HepG2 (cell line): ENCODE data around the gene HOXC12. TPM values are rescaled to one million over a fixed set of nuclear protein-coding genes. Genes with fewer than 3 reads are reported as not detected.

ENCODE experiments used
- CCAR2 ChIP-seq: fragments of 200-400 bp; formaldehyde crosslinking; optimal IDR thresholded peaks from 2 replicates; pipeline ENCODE3; 2018; ENCODE audit warnings: low read depth, mild to moderate bottlenecking, low read length, moderate library complexity
- CEBPB ChIP-seq: IDR thresholded peaks from 2 replicates; pipeline ENCODE4 v1.6.1; 2011; ENCODE audit warnings: low read depth, low read length, improper control_type of control experiment, borderline replicate concordance
- HMGA1 ChIP-seq: sonication (generic); formaldehyde crosslinking; conservative IDR thresholded peaks from 2 replicates; pipeline ENCODE4 v1.4.0; 2020; ENCODE audit warnings: missing genetic modification reagents
- MXI1 ChIP-seq: IDR thresholded peaks from 3 replicates; pipeline ENCODE4 v1.6.1; 2012; ENCODE audit warnings: low read depth, low read length, inconsistent platforms, borderline replicate concordance
- PCBP1 ChIP-seq: fragments of 200-400 bp; formaldehyde crosslinking; IDR thresholded peaks from 2 replicates; pipeline ENCODE4 v1.6.1; 2017; ENCODE audit warnings: mild to moderate bottlenecking, low read depth, low read length, borderline replicate concordance
- RFXAP ChIP-seq: sonication (generic); formaldehyde crosslinking; IDR thresholded peaks from 2 replicates; pipeline ENCODE4 v1.4.0; 2020; ENCODE audit warnings: missing genetic modification reagents, borderline replicate concordance
- SETDB1 ChIP-seq: sonication (generic); formaldehyde crosslinking; IDR thresholded peaks from 2 replicates; pipeline ENCODE4 v1.5.1; 2020; ENCODE audit warnings: missing genetic modification reagents, mild to moderate bottlenecking, borderline replicate concordance
- SIX4 ChIP-seq: sonication (generic); formaldehyde crosslinking; IDR thresholded peaks from 2 replicates; pipeline ENCODE4 v1.4.0; 2020; ENCODE audit warnings: missing genetic modification reagents
- TFE3 ChIP-seq: IDR thresholded peaks from 2 replicates; pipeline ENCODE4 v1.6.1; 2016
- ZNF138 ChIP-seq: sonication (generic); formaldehyde crosslinking; IDR thresholded peaks from 2 replicates; pipeline ENCODE4 v1.5.0; 2020; ENCODE audit warnings: mild to moderate bottlenecking, low read depth, missing genetic modification reagents
- ZNF414 ChIP-seq: sonication (generic); formaldehyde crosslinking; IDR thresholded peaks from 2 replicates; pipeline ENCODE4 v1.5.0; 2020; ENCODE audit warnings: missing genetic modification reagents
- ZNF616 ChIP-seq: sonication (generic); formaldehyde crosslinking; IDR thresholded peaks from 2 replicates; pipeline ENCODE4 v1.5.0; 2020; ENCODE audit warnings: low read depth, mild to moderate bottlenecking, missing genetic modification reagents
- polyA plus RNA-seq, 8 experiments: library from polyadenylated mRNA; depleted of rRNA in 3 of 8; stranded (reverse) in 7 of 8; unstranded in 1 of 8; fragments of >200 nt; fragmentation: Illumina TruSeq in 4 of 8; extraction: Trizol in 4 of 8; gene quantifications; 2 replicates each; pipeline versions ENCODE4 v1.2.1 to v1.2.3, GENCODE V29; 2011 to 2016; ENCODE audit warnings: low read depth in 4 of 8, missing spikeins in 1 of 8, mixed read lengths in 1 of 8; ENCODE audit not compliant: insufficient read depth in 1 of 8
- total RNA-seq, 5 experiments: library from RNA; depleted of rRNA; stranded (reverse); fragments of >200 nt; fragmentation: Illumina TruSeq; extraction: Trizol; gene quantifications; 2 replicates each; pipeline ENCODE4 v1.2.3, GENCODE V29; 2016; ENCODE audit warnings: low read depth in 1 of 5
- TF ChIP-seq, protein P1 (sequence below): fragments of 450-650 bp; IDR thresholded peaks from 2 replicates; pipeline ENCODE4 v1.6.1; 2017
- TF ChIP-seq, protein P2 (sequence below): sonication (generic); formaldehyde crosslinking; IDR thresholded peaks from 2 replicates; pipeline ENCODE4 v1.8.0; 2022; ENCODE audit warnings: missing genetic modification reagents, mild to moderate bottlenecking, borderline replicate concordance
- TF ChIP-seq, protein P3 (sequence below): IDR thresholded peaks from 2 replicates; pipeline ENCODE4 v1.4.0; 2020; ENCODE audit warnings: mild to moderate bottlenecking, missing genetic modification reagents
- TF ChIP-seq, protein P4 (sequence below): sonication (generic); formaldehyde crosslinking; IDR thresholded peaks from 2 replicates; pipeline ENCODE4 v1.5.0; 2020; ENCODE audit warnings: missing genetic modification reagents

HOXC12 gene
- total and polyA plus RNA-seq, 2 of the 13 experiments (the other 11 are each of a cell fraction or from before 2014, with no cell fraction given): not detected

DNA sequence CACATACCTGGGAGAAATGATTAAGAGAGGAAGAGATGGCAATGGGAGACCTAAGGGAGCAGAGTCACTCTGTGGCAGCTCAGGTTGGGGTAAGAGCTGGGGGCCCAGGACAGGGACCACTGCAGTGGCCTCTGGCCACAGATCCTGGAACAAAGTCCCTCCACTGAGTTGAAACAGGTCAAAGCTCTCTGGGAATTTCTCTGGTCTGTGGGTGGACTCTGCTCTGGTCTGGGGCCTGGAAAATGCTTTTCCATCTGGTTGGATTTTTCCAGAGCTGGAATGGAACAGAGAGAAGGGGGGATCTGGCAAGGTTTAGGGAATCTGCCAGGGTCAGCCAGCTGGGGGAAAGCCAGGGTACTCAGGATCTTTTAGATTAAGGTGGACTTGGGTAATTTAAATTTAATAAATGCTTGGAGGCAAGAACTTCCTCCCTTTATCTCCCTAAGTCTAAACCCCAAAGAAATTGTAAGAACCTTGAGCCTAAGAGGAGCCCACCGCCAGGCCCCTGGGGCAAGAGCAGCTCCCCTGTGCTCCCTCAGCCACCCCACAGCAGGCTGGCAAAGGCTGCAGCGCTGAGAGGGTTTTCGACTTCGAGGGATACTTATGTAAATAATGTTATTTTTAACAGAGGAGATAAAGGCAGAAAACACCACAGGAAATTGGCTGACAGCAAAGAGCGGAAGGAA is 34.0 kb downstream of the HOXC12 start (continued):
- TF ChIP-seq, protein P1, sequence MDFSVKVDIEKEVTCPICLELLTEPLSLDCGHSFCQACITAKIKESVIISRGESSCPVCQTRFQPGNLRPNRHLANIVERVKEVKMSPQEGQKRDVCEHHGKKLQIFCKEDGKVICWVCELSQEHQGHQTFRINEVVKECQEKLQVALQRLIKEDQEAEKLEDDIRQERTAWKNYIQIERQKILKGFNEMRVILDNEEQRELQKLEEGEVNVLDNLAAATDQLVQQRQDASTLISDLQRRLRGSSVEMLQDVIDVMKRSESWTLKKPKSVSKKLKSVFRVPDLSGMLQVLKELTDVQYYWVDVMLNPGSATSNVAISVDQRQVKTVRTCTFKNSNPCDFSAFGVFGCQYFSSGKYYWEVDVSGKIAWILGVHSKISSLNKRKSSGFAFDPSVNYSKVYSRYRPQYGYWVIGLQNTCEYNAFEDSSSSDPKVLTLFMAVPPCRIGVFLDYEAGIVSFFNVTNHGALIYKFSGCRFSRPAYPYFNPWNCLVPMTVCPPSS: no peak
- TF ChIP-seq, protein P2, sequence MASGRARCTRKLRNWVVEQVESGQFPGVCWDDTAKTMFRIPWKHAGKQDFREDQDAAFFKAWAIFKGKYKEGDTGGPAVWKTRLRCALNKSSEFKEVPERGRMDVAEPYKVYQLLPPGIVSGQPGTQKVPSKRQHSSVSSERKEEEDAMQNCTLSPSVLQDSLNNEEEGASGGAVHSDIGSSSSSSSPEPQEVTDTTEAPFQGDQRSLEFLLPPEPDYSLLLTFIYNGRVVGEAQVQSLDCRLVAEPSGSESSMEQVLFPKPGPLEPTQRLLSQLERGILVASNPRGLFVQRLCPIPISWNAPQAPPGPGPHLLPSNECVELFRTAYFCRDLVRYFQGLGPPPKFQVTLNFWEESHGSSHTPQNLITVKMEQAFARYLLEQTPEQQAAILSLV (CRISPR knock-in tag): no peak
- TF ChIP-seq RFXAP: no peak
- TF ChIP-seq ZNF616: no peak
- TF ChIP-seq CEBPB: no peak
- TF ChIP-seq ZNF138 (CRISPR knock-in tag): no peak
- TF ChIP-seq CCAR2: no peak
- TF ChIP-seq ZNF414: no peak
- TF ChIP-seq, protein P3, sequence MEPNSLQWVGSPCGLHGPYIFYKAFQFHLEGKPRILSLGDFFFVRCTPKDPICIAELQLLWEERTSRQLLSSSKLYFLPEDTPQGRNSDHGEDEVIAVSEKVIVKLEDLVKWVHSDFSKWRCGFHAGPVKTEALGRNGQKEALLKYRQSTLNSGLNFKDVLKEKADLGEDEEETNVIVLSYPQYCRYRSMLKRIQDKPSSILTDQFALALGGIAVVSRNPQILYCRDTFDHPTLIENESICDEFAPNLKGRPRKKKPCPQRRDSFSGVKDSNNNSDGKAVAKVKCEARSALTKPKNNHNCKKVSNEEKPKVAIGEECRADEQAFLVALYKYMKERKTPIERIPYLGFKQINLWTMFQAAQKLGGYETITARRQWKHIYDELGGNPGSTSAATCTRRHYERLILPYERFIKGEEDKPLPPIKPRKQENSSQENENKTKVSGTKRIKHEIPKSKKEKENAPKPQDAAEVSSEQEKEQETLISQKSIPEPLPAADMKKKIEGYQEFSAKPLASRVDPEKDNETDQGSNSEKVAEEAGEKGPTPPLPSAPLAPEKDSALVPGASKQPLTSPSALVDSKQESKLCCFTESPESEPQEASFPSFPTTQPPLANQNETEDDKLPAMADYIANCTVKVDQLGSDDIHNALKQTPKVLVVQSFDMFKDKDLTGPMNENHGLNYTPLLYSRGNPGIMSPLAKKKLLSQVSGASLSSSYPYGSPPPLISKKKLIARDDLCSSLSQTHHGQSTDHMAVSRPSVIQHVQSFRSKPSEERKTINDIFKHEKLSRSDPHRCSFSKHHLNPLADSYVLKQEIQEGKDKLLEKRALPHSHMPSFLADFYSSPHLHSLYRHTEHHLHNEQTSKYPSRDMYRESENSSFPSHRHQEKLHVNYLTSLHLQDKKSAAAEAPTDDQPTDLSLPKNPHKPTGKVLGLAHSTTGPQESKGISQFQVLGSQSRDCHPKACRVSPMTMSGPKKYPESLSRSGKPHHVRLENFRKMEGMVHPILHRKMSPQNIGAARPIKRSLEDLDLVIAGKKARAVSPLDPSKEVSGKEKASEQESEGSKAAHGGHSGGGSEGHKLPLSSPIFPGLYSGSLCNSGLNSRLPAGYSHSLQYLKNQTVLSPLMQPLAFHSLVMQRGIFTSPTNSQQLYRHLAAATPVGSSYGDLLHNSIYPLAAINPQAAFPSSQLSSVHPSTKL (CRISPR knock-in tag): 0 out of 2 replicates have a peak, but pooled peaks have one; percentile 17
- TF ChIP-seq, protein P4, sequence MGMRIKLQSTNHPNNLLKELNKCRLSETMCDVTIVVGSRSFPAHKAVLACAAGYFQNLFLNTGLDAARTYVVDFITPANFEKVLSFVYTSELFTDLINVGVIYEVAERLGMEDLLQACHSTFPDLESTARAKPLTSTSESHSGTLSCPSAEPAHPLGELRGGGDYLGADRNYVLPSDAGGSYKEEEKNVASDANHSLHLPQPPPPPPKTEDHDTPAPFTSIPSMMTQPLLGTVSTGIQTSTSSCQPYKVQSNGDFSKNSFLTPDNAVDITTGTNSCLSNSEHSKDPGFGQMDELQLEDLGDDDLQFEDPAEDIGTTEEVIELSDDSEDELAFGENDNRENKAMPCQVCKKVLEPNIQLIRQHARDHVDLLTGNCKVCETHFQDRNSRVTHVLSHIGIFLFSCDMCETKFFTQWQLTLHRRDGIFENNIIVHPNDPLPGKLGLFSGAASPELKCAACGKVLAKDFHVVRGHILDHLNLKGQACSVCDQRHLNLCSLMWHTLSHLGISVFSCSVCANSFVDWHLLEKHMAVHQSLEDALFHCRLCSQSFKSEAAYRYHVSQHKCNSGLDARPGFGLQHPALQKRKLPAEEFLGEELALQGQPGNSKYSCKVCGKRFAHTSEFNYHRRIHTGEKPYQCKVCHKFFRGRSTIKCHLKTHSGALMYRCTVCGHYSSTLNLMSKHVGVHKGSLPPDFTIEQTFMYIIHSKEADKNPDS (CRISPR knock-in tag): no peak
- no peak for TF ChIP-seq HMGA1
- no peak for TF ChIP-seq PCBP1
- no peak for TF ChIP-seq SETDB1 (CRISPR knock-in tag)
- TF ChIP-seq SIX4: no peak
- TF ChIP-seq TFE3 (CRISPR knock-in tag): no peak
- no peak for TF ChIP-seq MXI1
